Small intestine (tissue), 7 donors: ENCODE measurements around the gene ING4. TPM values are rescaled to one million over a fixed set of nuclear protein-coding genes. Genes with fewer than 3 reads are reported as not detected.

Experiments
- DNase-seq, 2 donors: peaks; one replicate each; pipeline versions ENCODE4 v3.0.0 to v3.0.0-alpha.2; 2013
- FAIRE-seq: peaks from 2 replicates; lab custom pipeline; 2012; peaks lifted over from hg19 to GRCh38; lab: Jason Lieb, UNC
- H3K27ac ChIP-seq, 3 donors: one replicate each; pipeline ENCODE4 v1.5.1; 2013; ENCODE audit warnings: low read length in 2 of 3, mild to moderate bottlenecking in 2 of 3, control low read depth in 1 of 3, inconsistent platforms in 1 of 3, low read depth in 1 of 3, moderate library complexity in 1 of 3
- H3K27me3 ChIP-seq, 3 donors: one replicate each; pipeline ENCODE4 v1.6.1; 2013; ENCODE audit warnings: low read length in 3 of 3, inconsistent platforms in 1 of 3; ENCODE audit not compliant: control insufficient read depth in 3 of 3, insufficient read depth in 3 of 3
- H3K36me3 ChIP-seq, 3 donors: one replicate each; pipeline ENCODE4 v1.6.1; 2013; ENCODE audit warnings: low read length in 3 of 3, inconsistent platforms in 1 of 3, low read depth in 1 of 3, mild to moderate bottlenecking in 1 of 3, moderate library complexity in 1 of 3; ENCODE audit not compliant: control insufficient read depth in 3 of 3, insufficient read depth in 2 of 3
- H3K4me1 ChIP-seq, 3 donors: one replicate each; pipeline ENCODE4 v1.6.1; 2013; ENCODE audit warnings: low read length in 2 of 3, inconsistent platforms in 1 of 3, low read depth in 1 of 3, mild to moderate bottlenecking in 1 of 3, moderate library complexity in 1 of 3; ENCODE audit not compliant: control insufficient read depth in 3 of 3, insufficient read depth in 2 of 3
- H3K4me3 ChIP-seq, 3 donors: one replicate each; pipeline ENCODE4 v1.5.1; 2013; ENCODE audit warnings: low read length in 3 of 3, control low read depth in 1 of 3, inconsistent platforms in 1 of 3, low read depth in 1 of 3, mild to moderate bottlenecking in 1 of 3, moderate library complexity in 1 of 3
- H3K9me3 ChIP-seq, 2 donors: one replicate each; pipeline ENCODE4 v1.6.1; 2013; ENCODE audit warnings: low read depth in 1 of 2, low read length in 1 of 2; ENCODE audit not compliant: control insufficient read depth in 2 of 2, insufficient read depth in 1 of 2
- WGBS, 3 donors: extraction: QIAGEN DNeasy Blood & Tissue Kit; methylation state at CpG; one replicate each; pipeline ENCODE4 v1.1.7; 2013; 5-methylcytosine and 5-hydroxymethylcytosine counted together
- polyA plus RNA-seq, 4 donors: library from polyadenylated mRNA; stranded (reverse) in 3 of 4; unstranded in 1 of 4; fragments of 200-250 nt in 3 of 4; fragments of 120-200 nt in 1 of 4; gene quantifications; one replicate each; pipeline versions ENCODE4 v1.2.1 to v1.2.3, GENCODE V29; 2013
- donor health status: healthy with polysubstance abuse.
- donor health status: control.
- donor health status: control.
- donor health status: Bipolar disorder and iron deficiency.
- donor health status: healthy.

Gene ING4
- polyA plus RNA-seq, 4 donors, result 29.3 to 61.0 (median 30.5) TPM

- FAIRE-seq, result no peak
- no peak overlapping the region for H3K4me3 ChIP-seq
- H3K27ac ChIP-seq, result peak overlapping the region; percentile 80 to 93 (median 85)
- H3K36me3 ChIP-seq, result peaks cover 0 to 2% (median 0%) of the 10 kb centered on the region in 3 donors
- peaks cover 0 to 36% (median 12%) of the 10 kb centered on the region in 3 donors for H3K4me1 ChIP-seq
- DNase-seq, result peak; percentile 90 to 97
- 5 to 7% (median 5%) methylated on average over 20 to 21 of the region's 21 CpGs for WGBS, 3 donors
- no peaks in the 10 kb centered on the region for H3K27me3 ChIP-seq
- no peaks in the 10 kb centered on the region for H3K9me3 ChIP-seq
These were observed 49.0 kb downstream of the ING4 start for GRCh38 chr12:6613776-6614512.

- 3 to 5% (median 4%) methylated on average over 16 to 17 of the region's 17 CpGs for WGBS, 3 donors
- H3K27me3 ChIP-seq, result no peaks in the 10 kb centered on the region
- H3K27ac ChIP-seq, result peak overlapping the region; percentile 53 to 96 (median 93)
- FAIRE-seq (no peak), DNase-seq (peak; percentile 75 to 91)
- peaks cover 0 to 37% (median 12%) of the 10 kb centered on the region in 3 donors for H3K4me1 ChIP-seq
- no peaks in the 10 kb centered on the region for H3K36me3 ChIP-seq
- peak overlapping the region in 1 of 3 donors; percentile 23 for H3K4me3 ChIP-seq
- H3K9me3 ChIP-seq, result no peaks in the 10 kb centered on the region
These were observed 49.7 kb downstream of the ING4 start for GRCh38 chr12:6613015-6613775.

- DNase-seq, result no peak
- Histone ChIP-seq H3K4me3 (no peak overlapping the region), H3K36me3 (no peaks in the 10 kb centered on the region), H3K27me3 (no peaks in the 10 kb centered on the region), H3K4me1 (peaks cover 0 to 37% (median 12%) of the 10 kb centered on the region in 3 donors), H3K9me3 (no peaks in the 10 kb centered on the region), H3K27ac (peak overlapping the region in 2 of 3 donors; percentile 93 to 96)
- WGBS, 3 donors, result 11 to 27% (median 23%) methylated on average over 7 of the region's 7 CpGs
- no peak for FAIRE-seq
These were observed 50.3 kb downstream of the ING4 start for GRCh38 chr12:6612652-6613014.

GRCh38 chr12:6612247-6612646 lies 50.7 kb downstream of the ING4 start:
- FAIRE-seq, result no peak

GRCh38 chr12:6608592-6609281 lies 54.2 kb downstream of the ING4 start:
- no peaks in the 10 kb centered on the region for H3K9me3 ChIP-seq
- FAIRE-seq (no peak), DNase-seq (peak in 1 of 2 donors; percentile 30)

More at GRCh38 chr12:6612247-6612646, 50.7 kb downstream of the ING4 start:
- peaks cover 0 to 37% (median 12%) of the 10 kb centered on the region in 3 donors for H3K4me1 ChIP-seq
- H3K36me3 ChIP-seq, result no peaks in the 10 kb centered on the region
- H3K27me3 ChIP-seq, result no peaks in the 10 kb centered on the region
- no peaks in the 10 kb centered on the region for H3K9me3 ChIP-seq
- no peak for DNase-seq
- WGBS, 3 donors, result 31 to 43% (median 39%) methylated on average over 6 of the region's 6 CpGs
- no peak overlapping the region for H3K4me3 ChIP-seq
- H3K27ac ChIP-seq, result peak overlapping the region; percentile 16 to 96 (median 93)

GRCh38 chr12:6607751-6608591 lies 54.9 kb downstream of the ING4 start:
- FAIRE-seq (no peak), DNase-seq (peak; percentile 68 to 85)
- WGBS, 3 donors, result 2 to 3% (median 3%) methylated on average over 8 of the region's 8 CpGs
- Histone ChIP-seq H3K27ac (peak overlapping the region; percentile 46 to 97 (median 96)), H3K9me3 (no peaks in the 10 kb centered on the region), H3K4me1 (peaks cover 6 to 49% (median 24%) of the 10 kb centered on the region in 3 donors), H3K27me3 (no peaks in the 10 kb centered on the region), H3K4me3 (no peak overlapping the region), H3K36me3 (peaks cover 0 to 27% (median 0%) of the 10 kb centered on the region in 3 donors)

More at GRCh38 chr12:6608592-6609281, 54.2 kb downstream of the ING4 start:
- 51 to 59% (median 56%) methylated on average over 8 of the region's 8 CpGs for WGBS, 3 donors
- Histone ChIP-seq H3K27me3 (no peaks in the 10 kb centered on the region), H3K27ac (peak overlapping the region; percentile 37 to 97 (median 96)), H3K36me3 (peaks cover 0 to 21% (median 0%) of the 10 kb centered on the region in 3 donors), H3K4me3 (no peak overlapping the region), H3K4me1 (peaks cover 3 to 48% (median 23%) of the 10 kb centered on the region in 3 donors)

- WGBS, 3 donors, result 0 to 1% (median 1%) methylated on average over 42 to 70 of the region's 70 CpGs
- FAIRE-seq, result no peak
- H3K27me3 ChIP-seq, result no peaks in the 10 kb centered on the region
- H3K27ac ChIP-seq, result peak overlapping the region; percentile 94 to 97 (median 96)
- H3K36me3 ChIP-seq, result peaks cover 6 to 38% (median 13%) of the 10 kb centered on the region in 3 donors
- no peaks in the 10 kb centered on the region for H3K9me3 ChIP-seq
- peak; percentile 50 to 65 for DNase-seq
- H3K4me3 ChIP-seq, result peak overlapping the region; percentile 74 to 88 (median 85)
- peaks cover 6 to 36% (median 19%) of the 10 kb centered on the region in 3 donors for H3K4me1 ChIP-seq
These were observed 56.4 kb downstream of the ING4 start for GRCh38 chr12:6606331-6607131.
